Mesendoderm (in vitro differentiated cells): ENCODE data around the gene MYO6. TPM values are rescaled to one million over a fixed set of nuclear protein-coding genes. Genes with fewer than 3 reads are reported as not detected.

Source experiments
- DNase-seq: peaks from one replicate; pipeline ENCODE4 v3.0.0; 2013
- H2AK5ac ChIP-seq: 2 replicates; pipeline ENCODE4 v1.6.1; 2013; ENCODE audit warnings: low read length, inconsistent platforms
- H2BK120ac ChIP-seq: 2 replicates; pipeline ENCODE4 v1.6.1; 2013; ENCODE audit warnings: low read depth, mild to moderate bottlenecking, low read length, moderate library complexity, mixed read lengths
- H2BK15ac ChIP-seq: replicated peaks from 2 replicates; pipeline ENCODE4 v1.6.1; 2013; ENCODE audit warnings: low read depth, mild to moderate bottlenecking, moderate library complexity
- H2BK5ac ChIP-seq: 2 replicates; pipeline ENCODE4 v1.6.1; 2013; ENCODE audit warnings: low read length, inconsistent platforms
- H3K18ac ChIP-seq: 2 replicates; pipeline ENCODE4 v1.6.1; 2013; ENCODE audit warnings: mild to moderate bottlenecking, low read length, mixed read lengths
- H3K23ac ChIP-seq: one replicate; pipeline ENCODE4 v1.6.1; 2013; ENCODE audit warnings: low read length
- H3K27ac ChIP-seq: 2 replicates; pipeline ENCODE4 v1.5.1; 2013; ENCODE audit warnings: low read depth, mild to moderate bottlenecking, inconsistent platforms, low read length, moderate library complexity
- H3K27me3 ChIP-seq: 2 replicates; pipeline ENCODE4 v1.6.1; 2013; ENCODE audit warnings: low read length, control low read depth, mild to moderate bottlenecking, inconsistent platforms; ENCODE audit not compliant: insufficient read depth, poor library complexity
- H3K36me3 ChIP-seq: 2 replicates; pipeline ENCODE4 v1.6.1; 2013; ENCODE audit warnings: low read length, inconsistent platforms; ENCODE audit not compliant: control insufficient read depth, insufficient read depth
- H3K4ac ChIP-seq: one replicate; pipeline ENCODE4 v1.6.1; 2013; ENCODE audit warnings: low read depth, mild to moderate bottlenecking, low read length, moderate library complexity
- H3K4me1 ChIP-seq: 2 replicates; pipeline ENCODE4 v1.6.1; 2013; ENCODE audit warnings: low read depth, low read length, inconsistent platforms; ENCODE audit not compliant: control insufficient read depth
- H3K4me2 ChIP-seq: 2 replicates; pipeline ENCODE4 v1.6.1; 2013; ENCODE audit warnings: low read length
- H3K4me3 ChIP-seq: 2 replicates; pipeline ENCODE4 v1.5.1; 2013; ENCODE audit warnings: mild to moderate bottlenecking, low read length
- H3K56ac ChIP-seq: one replicate; pipeline ENCODE4 v1.6.1; 2013; ENCODE audit warnings: low read length
- H3K79me1 ChIP-seq: 2 replicates; pipeline ENCODE4 v1.6.1; 2013; ENCODE audit warnings: low read length, inconsistent platforms
- H3K79me2 ChIP-seq: 2 replicates; pipeline ENCODE4 v1.6.1; 2013; ENCODE audit warnings: mild to moderate bottlenecking, low read length; ENCODE audit not compliant: control insufficient read depth, insufficient read depth
- H3K9ac ChIP-seq: 2 replicates; pipeline ENCODE4 v1.6.1; 2013; ENCODE audit warnings: low read length, inconsistent platforms
- H4K5ac ChIP-seq: one replicate; pipeline ENCODE4 v1.6.1; 2013; ENCODE audit warnings: low read length
- H4K8ac ChIP-seq: one replicate; pipeline ENCODE4 v1.6.1; 2013; ENCODE audit warnings: low read depth, mild to moderate bottlenecking, control low read depth, low read length, moderate library complexity
- WGBS: extraction: QIAGEN DNeasy Blood & Tissue Kit; methylation state at CpG from one replicate; pipeline ENCODE4 v1.1.7; 2013; ENCODE audit warnings: low lambda C conversion rate, missing lambda C conversion rate; ENCODE audit not compliant: insufficient coverage; ENCODE audit errors: extremely low coverage; 5-methylcytosine and 5-hydroxymethylcytosine counted together
- small RNA-seq: library from polyadenylated mRNA; stranded (forward); fragments of <200 nt; extraction: miRNeasy Mini kit (QIAGEN cat#:217004); gene quantifications from one replicate; pipeline ENCODE3, GENCODE V24; 2013; ENCODE audit not compliant: insufficient read depth

MYO6 gene

DNA sequence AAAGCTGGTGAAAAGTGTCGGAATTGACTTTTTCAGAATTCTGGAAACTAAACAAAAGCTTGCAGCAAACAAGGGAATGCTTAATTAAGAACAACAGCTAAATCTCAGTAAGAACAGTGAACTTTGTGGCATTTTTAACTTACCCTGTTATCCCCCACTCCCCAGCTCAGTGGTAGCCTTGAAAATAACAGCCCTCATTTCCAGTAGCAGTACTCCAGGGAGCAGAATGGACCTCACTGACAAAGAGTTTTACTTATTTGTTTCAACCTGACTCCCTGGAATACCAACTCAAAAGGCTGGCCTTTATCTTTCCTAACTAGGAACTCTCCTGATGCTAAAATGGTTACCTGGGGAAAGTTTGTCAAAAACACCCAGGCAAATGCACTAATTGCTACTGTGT, 214.5 kb downstream of the MYO6 start:
- Histone ChIP-seq H2BK120ac (no peak overlapping the region), H3K9ac (no peak overlapping the region), H3K4ac (no peak overlapping the region), H2AK5ac (no peak overlapping the region), H3K4me2 (no peak overlapping the region), H3K4me1 (no peaks in the 10 kb centered on the region), H3K27ac (no peak overlapping the region), H3K4me3 (no peak overlapping the region), H3K18ac (no peak overlapping the region), H2BK15ac (no peak overlapping the region), H3K23ac (no peak overlapping the region), H3K56ac (no peak overlapping the region), H3K27me3 (no peaks in the 10 kb centered on the region), H4K5ac (no peak overlapping the region), H3K79me2 (no peaks in the 10 kb centered on the region), H3K79me1 (no peaks in the 10 kb centered on the region), H4K8ac (no peak overlapping the region), H2BK5ac (no peak overlapping the region), H3K36me3 (no peaks in the 10 kb centered on the region)
- no CpG with 5 or more reads among the region's 1 CpG for WGBS
- no peak for DNase-seq

DNA sequence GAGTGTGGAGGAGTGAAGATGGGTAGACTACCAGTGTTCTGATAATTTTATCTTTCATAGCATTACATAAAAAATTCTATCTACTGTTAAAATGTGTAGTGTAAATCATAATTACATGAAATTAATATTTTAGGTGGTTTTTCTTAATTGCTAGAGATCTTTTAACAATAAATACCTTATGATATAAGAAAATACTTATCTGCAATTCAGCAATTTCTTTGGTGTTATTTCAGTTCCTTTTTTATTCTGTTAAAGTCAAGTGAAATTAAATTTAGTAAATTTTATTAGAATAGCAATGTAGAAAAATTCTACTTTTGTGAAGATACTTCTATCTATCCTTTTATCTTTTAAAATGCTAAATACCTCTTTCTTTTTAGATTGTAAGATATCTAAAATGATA, 219.1 kb downstream of the MYO6 start:
- no peak overlapping the region for H3K4me2 ChIP-seq
- H3K18ac ChIP-seq = no peak overlapping the region
- H3K79me2 ChIP-seq = no peaks in the 10 kb centered on the region
- no peak overlapping the region for H3K23ac ChIP-seq
- no peak overlapping the region for H2BK15ac ChIP-seq
- H3K27me3 ChIP-seq = no peaks in the 10 kb centered on the region
- no peak overlapping the region for H3K4ac ChIP-seq
- H4K5ac ChIP-seq = no peak overlapping the region
- H2BK5ac ChIP-seq = no peak overlapping the region
- no peak overlapping the region for H2AK5ac ChIP-seq
- H4K8ac ChIP-seq = no peak overlapping the region
- H3K4me1 ChIP-seq = no peaks in the 10 kb centered on the region
- H3K9ac ChIP-seq = no peak overlapping the region
- no peak overlapping the region for H2BK120ac ChIP-seq
- no peaks in the 10 kb centered on the region for H3K79me1 ChIP-seq
- no peak for DNase-seq
- H3K36me3 ChIP-seq = no peaks in the 10 kb centered on the region
- H3K27ac ChIP-seq = no peak overlapping the region
- H3K56ac ChIP-seq = no peak overlapping the region
- H3K4me3 ChIP-seq = no peak overlapping the region

Small RNA genes within 50 kb of the gene (small RNA-seq; reads per million reads assigned to genes)
- gene RF00019 = not detected
- not detected for gene RNA5SP209
- gene RNU6-155P = not detected
